ENCODE measurements around the gene UGT1A1.
"Not testable (repeated sequence)": the region's sequence is repeated elsewhere in the genome, so short reads cannot be mapped to it uniquely, and the experiment has no call there.

Gene UGT1A1

GRCh38 chr2:233718552-233718951, 41.5 kb upstream of the UGT1A1 start, which contains the start of gene UGT1A4:
TSS of gene UGT1A4 (plus strand) at chr2:233718736. CDS start at chr2:233718821, 85 bp downstream.
- H3K36me3 ChIP-seq (ENCODE audit: control insufficient read depth, insufficient read depth, low read length): no peaks in the 10 kb centered on the region
- no peaks in the 10 kb centered on the region for H3K27me3 ChIP-seq (replicated peaks; ENCODE audit: control insufficient read depth, insufficient read depth, low read length)
- TF ChIP-seq CTCF (IDR thresholded peaks at IDR 0.05; ENCODE audit: insufficient read depth, low read length, poor library complexity, severe bottlenecking): no peak
- no peak within 1 kb of the TSS for H3K4me3 ChIP-seq (replicated peaks; ENCODE audit: low read depth, low read length)
- no peak for DNase-seq (ENCODE audit: extremely low read depth, insufficient read length)

DNA sequence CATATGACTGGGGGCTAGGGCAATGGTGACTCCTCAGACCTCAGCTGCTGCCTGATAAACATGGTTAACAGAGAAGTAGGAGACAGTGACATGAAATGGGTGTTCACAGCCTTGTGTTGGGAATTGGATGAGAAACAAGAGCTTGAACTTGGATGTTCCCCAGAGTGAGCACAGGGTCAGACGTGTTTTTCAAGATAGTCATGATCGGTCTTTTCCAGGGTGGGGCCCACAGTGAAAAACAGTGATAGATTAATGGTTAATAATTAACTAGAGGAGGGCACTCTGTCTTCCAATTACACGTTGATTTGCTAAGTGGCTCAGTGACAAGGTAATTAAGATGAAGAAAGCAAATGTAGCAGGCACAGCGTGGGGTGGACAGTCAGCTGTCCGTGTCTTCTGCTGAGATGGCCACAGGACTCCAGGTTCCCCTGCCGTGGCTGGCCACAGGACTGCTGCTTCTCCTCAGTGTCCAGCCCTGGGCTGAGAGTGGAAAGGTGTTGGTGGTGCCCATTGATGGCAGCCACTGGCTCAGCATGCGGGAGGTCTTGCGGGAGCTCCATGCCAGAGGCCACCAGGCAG, 31.3 kb upstream of the UGT1A1 start, which contains the start of gene UGT1A3:
Gene UGT1A3 (plus strand): TSS at position 320 of the 579 bp plus-strand sequence. CDS start 85 bp downstream, at position 405.
- no peak for DNase-seq (ENCODE audit: extremely low read depth, insufficient read length)
- TF ChIP-seq CTCF (IDR thresholded peaks at IDR 0.05; ENCODE audit: insufficient read depth, low read length, poor library complexity, severe bottlenecking): no peak

DNA sequence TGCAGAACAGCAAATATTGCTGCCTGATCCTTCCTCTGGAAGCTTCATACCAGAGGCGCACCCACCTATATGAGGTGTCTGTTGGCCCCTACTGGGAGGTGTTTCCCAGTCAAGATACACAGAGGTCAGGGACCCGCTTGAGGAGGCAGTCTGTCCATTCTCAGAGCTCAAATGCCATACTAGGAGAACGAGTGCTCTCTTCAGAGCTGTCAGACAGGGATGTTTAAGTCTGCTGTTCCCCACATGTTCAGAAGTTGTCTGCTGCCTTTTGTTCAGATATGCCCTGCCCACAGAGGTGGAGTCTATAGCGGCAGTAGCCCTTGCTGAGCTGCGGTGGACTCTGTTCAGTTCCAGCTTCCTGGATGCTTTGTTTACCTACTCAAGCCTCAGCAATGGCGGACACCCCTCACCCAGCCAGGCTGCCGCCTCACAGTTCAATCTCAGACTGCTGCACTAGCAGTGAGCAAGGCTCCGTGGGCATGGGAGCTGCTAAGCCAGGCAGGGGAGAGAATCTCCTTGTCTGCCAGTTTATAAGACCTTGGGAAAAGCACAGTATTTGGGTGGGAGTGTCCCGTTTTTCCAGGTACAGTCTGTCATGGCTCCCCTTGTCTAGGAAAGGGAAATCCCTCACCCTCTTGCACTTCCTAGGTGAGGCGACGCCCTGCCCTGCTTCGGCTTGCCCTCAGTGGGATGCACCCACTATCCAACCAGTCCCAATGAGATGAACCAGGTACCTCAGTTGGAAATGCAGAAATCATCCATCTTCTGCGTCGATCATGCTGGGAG, 23.0 kb upstream of the UGT1A1 start:
- DNase-seq (ENCODE audit: extremely low read depth, insufficient read length); H3K27me3 ChIP-seq (replicated peaks; ENCODE audit: control insufficient read depth, insufficient read depth, low read length); H3K4me3 ChIP-seq (replicated peaks; ENCODE audit: low read depth, low read length); H3K36me3 ChIP-seq (ENCODE audit: control insufficient read depth, insufficient read depth, low read length): not testable (repeated sequence)

More for the DNA sequence above, 31.3 kb upstream of the UGT1A1 start, which contains the start of gene UGT1A3:
- Histone ChIP-seq H3K27me3 (replicated peaks; ENCODE audit: control insufficient read depth, insufficient read depth, low read length) (no peaks in the 10 kb centered on the region), H3K4me3 (replicated peaks; ENCODE audit: low read depth, low read length) (no peak within 1 kb of the TSS), H3K36me3 (ENCODE audit: control insufficient read depth, insufficient read depth, low read length) (no peaks in the 10 kb centered on the region)

DNA sequence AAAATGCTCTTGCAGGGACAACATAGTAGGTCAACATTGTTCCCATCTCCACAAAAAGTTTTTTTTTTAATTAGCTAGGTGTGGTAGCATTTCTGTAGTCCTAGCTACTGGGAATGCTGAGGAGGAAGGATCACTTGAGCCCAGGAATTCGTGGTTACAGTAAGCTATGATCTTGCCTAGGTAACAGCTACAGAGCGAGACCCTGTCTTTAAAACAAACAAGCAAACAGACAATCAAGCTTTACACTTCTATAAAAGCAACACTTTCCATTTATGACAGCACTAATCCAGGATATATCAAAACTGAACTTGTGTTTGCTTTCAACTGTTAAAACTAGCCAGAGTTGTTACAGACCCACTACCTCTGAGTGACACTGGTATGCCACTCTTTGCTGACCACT, 19.2 kb upstream of the UGT1A1 start:
- Histone ChIP-seq H3K36me3 (ENCODE audit: control insufficient read depth, insufficient read depth, low read length) (no peaks in the 10 kb centered on the region), H3K27me3 (replicated peaks; ENCODE audit: control insufficient read depth, insufficient read depth, low read length) (no peaks in the 10 kb centered on the region)
- TF ChIP-seq CTCF (IDR thresholded peaks at IDR 0.05; ENCODE audit: insufficient read depth, low read length, poor library complexity, severe bottlenecking): no peak

DNA sequence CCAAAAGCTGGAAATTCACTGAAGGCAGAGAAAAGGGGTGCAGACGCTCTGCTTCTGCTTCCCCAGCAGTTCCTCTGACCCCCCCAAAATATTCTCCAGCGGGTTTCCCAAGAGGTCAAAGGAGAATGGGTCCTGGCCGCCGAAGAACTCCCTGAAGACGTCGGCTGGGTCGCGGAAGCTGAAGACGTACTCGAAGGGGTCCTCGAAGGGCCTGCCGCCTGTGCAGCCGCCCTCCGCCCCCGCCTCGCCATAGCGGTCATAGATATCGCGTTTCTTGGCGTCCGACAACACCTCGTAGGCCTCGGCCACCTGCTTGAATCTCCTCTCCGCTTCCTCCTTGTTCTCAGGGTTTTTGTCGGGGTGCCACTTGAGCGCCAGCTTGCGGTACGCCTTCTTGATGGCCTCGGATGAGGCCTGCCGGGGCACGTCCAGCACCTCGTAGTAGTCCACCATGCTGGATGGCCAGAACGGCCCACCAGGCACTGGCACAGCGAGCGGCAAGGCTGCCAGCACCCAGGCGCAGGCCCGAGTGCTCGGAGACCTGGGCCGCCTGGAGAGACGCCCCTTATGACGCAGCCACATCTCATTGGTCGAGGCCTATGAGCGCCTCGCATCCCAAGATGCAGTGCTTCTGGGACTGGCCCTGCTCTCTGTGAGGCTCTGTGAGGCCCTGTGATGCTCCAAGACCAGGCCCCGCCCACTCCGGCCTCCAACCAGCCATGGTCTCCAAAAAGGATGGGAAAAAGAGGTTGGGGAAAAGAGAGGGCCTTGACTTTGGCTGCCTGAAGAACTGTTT, 16.4 kb upstream of the UGT1A1 start:
- Histone ChIP-seq H3K4me3 (replicated peaks; ENCODE audit: low read depth, low read length) (no peak overlapping the region), H3K36me3 (ENCODE audit: control insufficient read depth, insufficient read depth, low read length) (no peaks in the 10 kb centered on the region)
- no peak for TF ChIP-seq CTCF (IDR thresholded peaks at IDR 0.05; ENCODE audit: insufficient read depth, low read length, poor library complexity, severe bottlenecking)

More for the DNA sequence above, 19.2 kb upstream of the UGT1A1 start:
- DNase-seq (ENCODE audit: extremely low read depth, insufficient read length): no peak
- no peak overlapping the region for H3K4me3 ChIP-seq (replicated peaks; ENCODE audit: low read depth, low read length)

More for the DNA sequence above, 16.4 kb upstream of the UGT1A1 start:
- DNase-seq (ENCODE audit: extremely low read depth, insufficient read length): no peak
- no peaks in the 10 kb centered on the region for H3K27me3 ChIP-seq (replicated peaks; ENCODE audit: control insufficient read depth, insufficient read depth, low read length)
